ENCODE results near the gene VAV1.

GRCh38 chr19:6739390-6739882, 33.1 kb upstream of the VAV1 start, which contains the start of gene TRIP10:
- TF ChIP-seq CTCF (conservative IDR thresholded peaks at IDR 0.05), result no peak
- no peak for TF ChIP-seq EZH2 (IDR thresholded peaks at IDR 0.05; ENCODE audit: low read depth)
